ENCODE measurements around the gene CD200.

Gene CD200

GRCh38 chr3:112333002-112333380 lies at the start of gene CD200:
Gene CD200, plus strand, starts transcription at chr3:112333156. Its CDS starts 57 bp downstream, at chr3:112333213.
- DNase-seq: peak; percentile 18

GRCh38 chr3:112289011-112289410 lies 43.9 kb upstream of the CD200 start:
- DNase-seq: no peak

- peak; percentile 60 for DNase-seq
Observed at GRCh38 chr3:112293368-112294321, 39.3 kb upstream of the CD200 start, which contains the start of gene SLC9C1. Gene SLC9C1, minus strand, starts transcription at chr3:112294216. Its CDS starts 7,425 bp downstream, at chr3:112286791.

- DNase-seq: no peak
Observed at GRCh38 chr3:112297714-112298113, 35.2 kb upstream of the CD200 start.

GRCh38 chr3:112298781-112299180 lies 34.2 kb upstream of the CD200 start:
- DNase-seq: no peak

GRCh38 chr3:112302150-112302830 lies 30.7 kb upstream of the CD200 start:
- no peak for DNase-seq

GRCh38 chr3:112302881-112303763 lies 29.8 kb upstream of the CD200 start:
- DNase-seq: no peak

- DNase-seq: peak; percentile 8
Observed at GRCh38 chr3:112303764-112304325, 29.1 kb upstream of the CD200 start.

GRCh38 chr3:112304611-112305010 lies 28.3 kb upstream of the CD200 start:
- DNase-seq: no peak

GRCh38 chr3:112306825-112307224 lies 26.1 kb upstream of the CD200 start:
- DNase-seq: no peak

GRCh38 chr3:112307557-112307956 lies 25.4 kb upstream of the CD200 start:
- DNase-seq: no peak

GRCh38 chr3:112308151-112308911 lies 24.6 kb upstream of the CD200 start:
- no peak for DNase-seq

- DNase-seq: no peak
Observed at GRCh38 chr3:112314649-112315048, 18.3 kb upstream of the CD200 start.

- no peak for DNase-seq
Observed at GRCh38 chr3:112315791-112316190, 17.2 kb upstream of the CD200 start.

- DNase-seq: no peak
Observed at GRCh38 chr3:112319516-112320276, 13.3 kb upstream of the CD200 start.

GRCh38 chr3:112320691-112321090 lies 12.3 kb upstream of the CD200 start:
- no peak for DNase-seq

GRCh38 chr3:112321867-112322652 lies 10.9 kb upstream of the CD200 start:
- no peak for DNase-seq

- peak; percentile 64 for DNase-seq
Observed at GRCh38 chr3:112327371-112327951, 5.5 kb upstream of the CD200 start.

- no peak for DNase-seq
Observed at GRCh38 chr3:112331851-112332250, 1.1 kb upstream of the CD200 start.
